ENCODE data around the gene TADA3.

- TF ChIP-seq CTCF (IDR thresholded peaks at IDR 0.05; ENCODE audit: insufficient read depth, low read length) (no peak), SPI1 (IDR thresholded peaks at IDR 0.05; ENCODE audit: borderline replicate concordance, low read depth) (no peak)
These were observed 61.5 kb downstream of the TADA3 start for GRCh38 chr3:9730657-9731205.
